CD4-positive, alpha-beta T cell treated with Interleukin-21 for 1 hour (primary cell): ENCODE measurements around the gene CTTNBP2NL.
"Not testable (repeated sequence)": the region's sequence is repeated elsewhere in the genome, so short reads cannot be mapped to it uniquely, and the experiment has no call there.

Experiments used
- DNase-seq: peaks from one replicate; pipeline ENCODE4 v3.0.0-alpha.2; 2020

CTTNBP2NL gene

DNA sequence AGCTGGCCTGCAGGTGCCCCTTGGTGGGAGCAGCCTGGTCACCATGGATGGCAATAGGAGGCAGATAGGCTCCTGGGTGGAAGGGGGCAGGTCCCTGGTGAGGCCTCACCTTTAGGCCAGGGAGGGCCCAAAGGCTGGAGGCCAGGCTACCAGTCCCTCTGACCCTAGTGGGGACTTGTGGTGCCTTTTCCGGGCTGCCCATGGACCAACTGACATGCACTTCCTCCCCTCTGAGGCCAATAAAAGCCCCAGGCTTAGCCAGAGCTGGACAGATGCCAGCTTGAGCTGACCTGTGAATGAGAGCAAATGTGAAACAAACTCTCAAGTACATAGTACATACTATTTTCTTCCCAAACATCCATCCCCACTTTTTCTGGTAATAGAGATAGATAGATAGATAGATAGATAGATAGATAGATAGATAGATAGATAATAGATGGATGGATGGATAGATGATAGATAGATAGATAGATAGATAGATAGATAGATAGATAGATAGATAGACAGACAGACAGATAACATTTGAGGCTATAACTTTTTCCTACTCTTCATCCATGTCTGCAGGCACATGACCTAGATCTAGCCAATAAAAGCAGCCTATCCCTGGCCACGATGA lies 9.2 kb upstream of the CTTNBP2NL start:
- no peak for DNase-seq

DNA sequence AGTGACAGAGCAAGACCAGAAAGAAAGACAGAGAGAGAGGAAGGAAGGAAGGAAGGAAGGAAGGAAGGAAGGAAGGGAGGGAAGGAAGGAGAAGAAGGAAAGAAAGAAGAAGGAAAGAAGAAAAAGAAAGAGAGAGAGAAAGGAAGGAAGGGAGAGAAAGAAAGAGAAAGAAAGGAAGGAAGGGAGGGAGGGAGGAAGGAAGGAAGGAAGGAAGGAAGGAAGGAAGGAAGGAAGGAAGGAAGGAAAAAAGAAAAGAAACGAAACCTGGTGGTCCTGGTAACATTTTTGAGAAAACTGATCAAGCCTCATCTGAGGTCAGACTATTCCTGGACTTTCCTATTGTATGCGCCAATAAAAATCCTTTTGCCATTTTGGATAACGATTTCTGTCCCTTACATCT lies 8.2 kb upstream of the CTTNBP2NL start:
- DNase-seq, result no peak

DNA sequence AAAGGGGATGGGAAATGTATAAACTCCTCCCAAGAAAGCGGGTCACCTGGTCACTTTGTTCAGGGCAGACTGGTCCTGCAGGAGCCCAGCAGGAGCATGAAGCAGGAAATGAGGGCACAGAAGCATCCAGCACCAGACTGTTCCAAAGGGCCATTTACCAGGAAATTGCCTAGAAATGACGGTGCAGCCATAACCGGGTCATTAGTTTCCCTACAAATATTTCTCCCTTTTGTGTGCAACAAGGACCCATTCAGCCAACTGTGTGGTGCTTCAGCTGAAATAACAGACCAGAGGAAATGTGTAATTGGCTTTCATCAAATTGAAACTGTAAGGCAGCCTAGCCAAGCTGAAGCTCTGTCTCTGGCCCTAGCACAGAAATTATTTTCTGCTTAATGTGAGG lies 7.6 kb upstream of the CTTNBP2NL start:
- no peak for DNase-seq

DNA sequence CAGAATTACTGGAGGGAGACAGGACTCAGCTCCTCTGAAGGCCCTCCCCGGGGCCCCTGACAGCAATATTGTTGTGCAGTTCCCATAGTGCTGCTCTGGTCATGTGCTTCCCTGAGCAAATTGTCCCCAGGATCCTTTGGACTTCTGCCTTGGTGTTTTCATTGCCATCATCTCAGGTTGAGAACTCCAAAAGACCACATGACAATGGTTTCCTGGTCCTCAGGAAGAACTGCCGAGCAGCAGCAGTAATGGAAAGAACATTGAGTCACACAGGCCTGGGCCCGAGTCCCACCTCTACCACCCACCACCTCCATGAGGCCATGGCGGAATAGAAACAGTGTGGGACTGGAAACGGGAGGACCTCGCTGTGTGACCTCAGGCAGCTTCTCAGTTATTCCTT lies 6.3 kb upstream of the CTTNBP2NL start:
- no peak for DNase-seq

DNA sequence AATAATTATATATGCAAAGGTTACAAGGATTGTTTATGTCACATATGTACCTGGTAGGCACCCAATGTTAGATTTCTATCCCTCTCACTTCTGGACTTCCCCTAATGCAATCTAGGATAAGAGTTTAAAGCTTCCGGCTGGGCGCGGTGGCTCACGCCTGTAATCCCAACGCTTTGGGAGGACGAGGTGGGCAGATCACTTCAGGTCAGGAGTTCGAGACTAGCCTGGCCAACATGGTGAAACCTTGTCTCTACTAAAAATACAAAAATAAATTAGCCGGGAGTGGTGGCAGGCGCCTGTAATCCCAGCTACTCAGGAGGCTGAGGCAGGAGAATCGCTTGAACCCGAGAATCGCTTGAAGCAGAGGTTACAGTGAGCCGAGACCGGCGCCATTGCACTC lies 5.7 kb upstream of the CTTNBP2NL start:
- not testable (repeated sequence) for DNase-seq

DNA sequence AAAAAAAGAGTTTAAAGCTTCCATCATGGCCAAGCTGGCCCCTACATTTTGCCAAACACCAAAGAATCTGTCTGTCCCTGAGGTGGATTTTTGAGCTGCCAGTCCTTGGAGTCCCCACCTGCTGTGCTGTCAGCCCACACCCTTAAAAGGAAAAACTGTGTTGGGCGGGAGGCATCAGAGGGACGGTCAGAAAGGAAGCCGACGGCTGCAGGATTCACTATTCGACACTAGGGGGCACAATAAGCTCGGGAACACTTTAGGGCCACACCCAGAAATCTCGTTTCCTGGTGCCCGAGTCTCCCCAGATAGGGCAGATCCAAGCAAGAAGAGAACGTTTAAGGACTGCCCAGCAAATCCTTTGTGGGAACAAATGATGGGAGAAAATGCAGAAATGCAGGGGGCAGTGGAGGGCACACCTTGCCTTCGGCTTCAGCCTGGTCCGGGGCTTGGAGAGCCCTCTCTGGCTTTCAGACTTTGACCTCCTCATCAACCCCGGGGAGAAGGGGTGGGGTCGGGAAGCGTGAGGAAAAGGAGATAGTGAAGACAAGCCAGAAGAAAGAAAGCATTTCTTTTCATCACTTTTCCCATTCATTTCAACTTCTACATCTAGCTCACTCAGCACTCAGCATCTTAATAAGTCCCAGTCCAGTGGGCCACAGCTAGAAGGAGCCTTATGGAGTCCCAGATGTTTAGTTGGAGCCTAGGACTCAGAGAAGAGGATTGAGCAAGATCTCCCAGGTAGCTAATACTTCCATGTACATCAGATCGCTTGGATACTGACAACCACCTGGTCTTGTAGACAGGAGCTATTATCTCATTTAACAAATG lies 5.0 kb upstream of the CTTNBP2NL start:
- DNase-seq, result peak; percentile 86

DNA sequence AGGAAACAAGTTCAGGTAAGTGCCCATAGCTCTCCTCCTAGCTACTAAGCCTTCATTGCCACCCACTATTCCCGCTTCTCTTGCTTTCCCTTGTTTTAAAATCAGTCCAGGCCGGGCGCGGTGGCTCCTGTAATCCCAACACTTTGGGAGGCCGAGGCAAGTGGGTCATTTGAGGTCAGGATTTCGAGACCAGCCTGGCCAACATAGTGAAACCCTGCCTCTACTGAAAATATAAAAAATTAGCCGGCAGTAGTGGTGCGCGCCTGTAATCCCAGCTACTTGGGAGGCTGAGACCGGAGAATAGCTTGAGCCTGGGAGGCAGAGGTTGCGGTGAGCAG lies 4.4 kb upstream of the CTTNBP2NL start:
- no peak for DNase-seq

DNA sequence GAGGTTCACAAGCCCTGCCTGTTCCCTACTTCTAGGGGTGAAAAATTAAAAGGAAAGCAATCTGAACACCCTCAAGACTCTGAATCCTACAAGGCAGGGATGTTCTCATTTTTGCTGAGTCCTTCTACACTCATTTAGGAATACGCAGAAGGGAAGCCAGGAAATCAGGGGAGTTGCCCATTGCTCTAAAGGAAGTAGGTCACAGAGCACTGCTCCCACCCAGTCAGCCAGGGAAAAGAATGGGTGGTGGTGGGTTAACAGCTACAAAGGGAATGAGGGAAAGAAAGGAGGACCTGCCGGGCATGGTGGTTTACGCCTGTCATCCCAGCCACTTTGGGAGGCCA lies 2.4 kb upstream of the CTTNBP2NL start:
- no peak for DNase-seq

DNA sequence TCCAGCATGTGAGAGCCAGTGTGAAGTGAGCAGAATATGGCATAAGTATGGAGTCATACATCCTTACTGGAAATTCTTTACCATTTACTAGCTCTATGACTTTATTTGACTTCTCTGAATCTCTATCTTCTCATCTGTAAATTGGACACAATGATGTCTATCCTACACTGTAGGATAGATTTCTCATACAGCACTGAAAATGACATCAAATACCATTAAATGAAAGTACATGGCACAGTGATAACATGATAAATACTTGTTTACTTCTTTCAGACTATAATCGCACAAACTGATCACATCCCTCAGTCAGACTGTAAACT lies 1.3 kb upstream of the CTTNBP2NL start:
- no peak for DNase-seq

DNA sequence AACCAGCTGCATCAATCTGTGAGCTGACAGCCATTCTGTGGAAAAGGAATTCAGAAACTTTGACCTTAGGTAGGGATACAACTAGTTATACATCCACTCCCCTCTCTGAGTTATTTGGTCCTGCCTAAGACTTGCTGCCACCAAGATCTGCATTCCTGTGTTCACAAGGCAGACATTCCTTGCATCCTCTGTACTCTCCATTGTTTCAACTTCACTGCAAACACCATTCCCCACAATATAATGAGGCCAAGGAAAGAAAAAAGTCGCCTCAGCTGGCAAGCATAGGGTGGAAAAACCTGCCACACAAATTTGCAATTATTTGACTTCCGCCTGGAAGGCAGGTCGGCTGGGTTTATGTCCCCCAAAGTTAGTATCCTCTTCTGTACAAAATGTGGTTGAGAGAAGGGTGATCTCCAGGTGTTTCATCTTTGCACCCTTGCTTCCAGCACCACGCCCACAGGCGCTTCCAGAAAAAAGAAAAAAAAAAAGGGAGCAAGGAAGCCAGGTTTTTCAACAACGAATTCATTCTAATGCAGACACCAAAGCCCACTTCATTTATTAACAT lies 676 bp upstream of the CTTNBP2NL start:
- DNase-seq, result no peak

DNA sequence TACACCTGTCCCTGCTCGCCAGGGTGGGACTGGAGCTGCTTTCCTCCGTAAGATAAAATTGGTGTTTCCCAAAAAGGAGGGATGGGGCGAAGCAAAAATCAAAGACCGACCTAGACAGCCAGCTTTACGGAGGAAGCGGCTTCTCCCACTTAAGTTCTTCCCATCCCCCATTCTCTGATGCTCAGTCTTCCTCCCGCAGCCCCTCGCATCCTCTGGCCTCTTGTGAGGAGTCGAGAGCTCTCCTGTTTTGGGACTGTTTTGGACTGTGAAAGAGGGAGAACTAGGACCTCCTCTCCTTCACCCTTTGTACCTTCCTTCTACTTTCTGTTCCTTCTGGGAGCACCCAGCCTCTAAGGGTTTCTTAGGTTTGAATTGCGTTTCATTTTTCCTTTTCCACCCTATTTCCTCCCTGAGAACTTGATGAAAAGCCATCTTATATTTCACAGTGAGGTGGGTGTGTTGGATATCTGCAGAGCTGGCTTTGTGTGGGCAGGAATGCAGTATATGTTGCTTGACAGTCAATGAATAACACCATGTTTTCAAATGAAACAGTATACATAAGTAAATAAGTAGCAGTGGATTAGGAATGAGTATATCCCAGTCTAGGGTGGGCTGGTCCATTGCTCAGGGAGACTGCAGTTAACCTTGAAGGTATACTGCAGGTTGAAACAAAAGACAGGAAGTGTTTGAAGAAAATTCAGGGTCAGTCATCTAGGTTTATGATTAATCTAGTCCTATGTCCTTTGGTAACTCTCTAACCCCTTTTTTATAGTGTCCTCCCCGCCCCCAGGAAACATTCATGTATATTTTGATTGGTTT lies 848 bp downstream of the CTTNBP2NL start:
- no peak for DNase-seq

DNA sequence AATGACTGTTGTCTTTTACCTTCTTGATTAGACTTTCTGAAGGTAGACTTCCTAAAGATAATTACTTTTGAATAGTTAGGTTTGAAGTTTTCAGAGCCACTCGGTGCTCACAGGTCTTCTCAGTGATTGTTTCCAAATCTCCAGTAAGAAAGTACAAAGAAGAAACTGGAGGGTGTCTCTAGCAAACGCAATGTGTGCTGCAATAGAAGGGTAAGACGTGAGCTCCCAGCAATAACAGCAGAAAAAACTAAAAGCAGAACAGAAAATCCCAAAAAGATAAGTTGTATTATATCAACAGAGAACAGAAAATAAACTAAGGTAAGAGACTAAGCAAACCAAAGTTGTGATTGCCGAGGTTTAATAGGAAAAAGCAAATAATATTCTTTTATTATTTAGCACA lies 1.8 kb downstream of the CTTNBP2NL start:
- DNase-seq, result no peak

DNA sequence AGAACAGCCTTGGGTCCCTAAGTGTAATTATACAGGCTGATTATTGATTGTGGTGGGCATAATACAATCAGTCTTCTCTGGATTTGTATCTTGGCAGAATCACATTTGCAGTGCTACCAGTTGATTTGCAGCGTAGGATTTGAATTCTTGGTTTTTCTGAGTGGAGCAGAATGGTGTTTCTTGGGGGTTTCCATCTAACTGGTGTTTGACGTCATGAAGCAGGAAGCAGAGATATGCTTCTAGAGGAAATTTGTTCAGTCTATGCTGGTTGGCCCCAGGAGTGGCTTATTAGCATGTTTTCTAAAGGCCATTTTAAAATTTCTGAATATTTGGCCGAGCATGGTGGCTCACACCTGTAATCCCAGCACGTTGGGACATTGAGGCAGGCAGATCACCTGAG lies 3.4 kb downstream of the CTTNBP2NL start:
- DNase-seq, result no peak

DNA sequence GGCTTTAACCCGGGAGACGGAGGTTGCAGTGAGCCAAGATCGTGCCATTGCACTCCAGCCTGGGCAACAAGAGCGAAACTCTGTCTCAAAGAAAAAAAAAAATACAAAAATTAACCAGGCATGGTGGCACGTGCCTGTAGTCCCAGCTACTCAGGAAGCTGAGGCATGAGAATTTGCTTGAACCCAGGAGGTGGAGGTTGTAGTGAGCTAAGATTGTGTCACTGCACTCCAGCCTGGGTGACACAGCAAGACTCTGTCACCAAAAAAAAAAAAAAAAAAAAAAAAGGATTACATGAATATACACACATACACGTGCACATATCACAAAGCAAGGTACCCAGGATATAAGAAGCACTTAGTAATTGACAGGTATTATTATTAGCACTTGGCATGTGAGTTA lies 4.7 kb downstream of the CTTNBP2NL start:
- not testable (repeated sequence) for DNase-seq

DNA sequence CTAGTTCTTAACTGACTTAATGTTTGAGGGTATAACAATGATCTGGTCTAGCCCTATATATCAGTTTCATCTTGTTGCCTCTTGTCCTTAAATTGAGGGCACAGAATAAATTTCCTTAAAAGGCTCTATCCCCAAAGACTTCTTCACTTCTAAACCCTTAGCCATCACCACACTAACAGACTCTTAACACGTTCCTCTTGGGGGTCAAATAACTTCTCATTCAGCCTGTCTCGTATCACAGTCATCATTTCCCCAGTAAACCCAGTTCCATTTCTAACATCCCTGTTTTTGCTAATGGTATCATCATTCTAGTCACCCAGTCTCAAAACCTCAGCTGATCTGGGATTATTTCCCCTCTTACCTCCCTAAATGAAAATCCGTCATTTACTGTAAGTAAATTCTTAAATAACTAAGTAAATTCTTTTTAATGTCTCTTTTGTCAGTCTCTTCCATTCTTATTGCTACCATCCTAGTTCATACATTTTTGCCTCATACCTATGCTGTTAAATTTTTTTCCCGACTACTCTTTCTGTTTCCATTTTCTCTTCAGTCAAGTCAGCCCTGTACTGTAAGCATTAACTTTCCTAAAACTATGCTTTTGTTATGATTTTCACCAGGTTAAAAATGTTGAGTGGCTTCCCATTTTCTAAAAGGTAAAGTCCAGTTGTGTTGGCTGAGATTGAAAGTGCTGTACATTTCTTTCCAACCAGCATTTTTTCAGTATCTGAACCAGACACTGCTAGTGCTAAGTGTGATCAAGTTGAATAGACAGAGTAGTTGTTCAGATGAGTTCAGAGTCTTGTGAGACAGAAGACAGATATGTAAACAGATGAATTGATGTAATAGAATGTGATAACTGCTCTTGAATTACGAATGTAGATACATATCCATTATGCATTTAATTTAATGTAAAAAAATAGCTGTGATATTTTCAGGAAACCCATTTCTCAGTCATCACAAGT lies 6.9 kb downstream of the CTTNBP2NL start:
- DNase-seq, result no peak

DNA sequence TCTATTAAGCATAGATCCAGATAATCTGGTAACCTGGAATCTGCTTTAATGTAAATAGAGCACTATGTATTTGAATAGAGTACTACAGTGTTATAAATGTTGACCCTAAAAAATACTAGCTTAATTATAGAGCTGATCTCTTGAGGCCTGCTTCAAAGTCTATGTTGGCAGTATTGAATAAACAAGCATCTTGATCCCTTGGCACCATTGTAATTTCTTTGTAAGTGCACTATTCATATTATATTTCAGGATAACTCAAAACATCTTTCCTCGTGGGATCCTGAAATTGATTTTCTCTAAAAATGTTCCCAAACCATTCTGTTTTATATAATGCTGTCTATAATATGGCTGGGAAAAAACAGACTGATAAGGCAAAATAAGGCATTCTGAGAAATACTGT lies 10.8 kb downstream of the CTTNBP2NL start:
- DNase-seq, result no peak

DNA sequence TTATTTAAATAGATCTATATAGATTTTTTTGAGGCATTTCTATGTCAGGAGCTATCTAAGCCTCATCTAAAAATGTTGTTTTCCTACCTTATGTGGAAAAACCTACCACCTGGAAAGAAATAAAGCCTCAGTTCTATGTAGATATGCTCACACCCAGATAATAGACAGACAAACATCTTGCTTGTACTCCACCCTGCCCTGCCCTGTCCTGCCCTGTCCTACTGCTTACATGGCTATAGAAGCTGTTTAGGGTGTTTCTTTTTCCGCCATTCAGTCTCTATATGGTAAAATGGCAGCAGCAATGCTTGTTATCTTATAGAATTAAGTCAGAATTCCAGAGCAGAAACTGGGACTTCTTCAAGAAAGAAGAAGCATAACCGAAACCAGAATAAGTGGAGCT lies 13.4 kb downstream of the CTTNBP2NL start:
- DNase-seq, result no peak

DNA sequence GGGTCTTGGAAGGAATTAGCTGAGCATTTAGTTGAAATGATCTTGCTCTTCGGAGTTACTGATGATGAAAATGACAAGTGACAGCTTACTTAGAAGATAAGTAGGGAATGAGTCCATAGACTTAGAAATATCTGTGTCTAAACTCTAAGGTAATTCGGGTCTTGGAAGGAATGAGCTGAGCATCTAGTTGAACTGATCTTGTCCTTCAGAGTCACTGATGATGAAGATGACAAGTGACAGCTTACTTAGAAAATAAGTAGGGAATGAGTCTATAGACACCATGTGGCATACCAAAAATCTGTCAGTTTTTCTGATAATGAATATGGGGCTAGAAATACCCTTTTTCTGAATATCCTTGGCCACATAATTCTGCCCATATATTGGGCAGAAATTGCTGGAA lies 14.7 kb downstream of the CTTNBP2NL start:
- DNase-seq, result no peak

DNA sequence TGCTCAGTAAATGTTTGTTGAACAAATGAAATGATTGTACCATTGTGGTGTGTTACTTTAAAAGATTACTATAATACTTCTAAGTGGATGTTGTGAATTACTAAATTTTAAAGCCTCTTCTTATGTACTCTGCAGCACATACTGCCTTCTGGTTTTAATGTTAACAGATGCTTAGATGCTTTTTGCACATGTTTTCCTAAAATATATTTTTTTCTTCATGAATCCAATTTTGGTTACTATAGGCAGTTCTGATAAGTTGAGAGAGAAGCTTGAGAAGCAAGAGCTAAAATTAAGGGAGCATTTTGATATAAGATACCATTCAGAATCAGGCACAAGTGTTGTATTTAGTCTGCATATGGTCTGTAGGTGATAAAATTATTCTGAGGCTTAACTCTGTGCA lies 21.3 kb downstream of the CTTNBP2NL start:
- DNase-seq, result no peak

DNA sequence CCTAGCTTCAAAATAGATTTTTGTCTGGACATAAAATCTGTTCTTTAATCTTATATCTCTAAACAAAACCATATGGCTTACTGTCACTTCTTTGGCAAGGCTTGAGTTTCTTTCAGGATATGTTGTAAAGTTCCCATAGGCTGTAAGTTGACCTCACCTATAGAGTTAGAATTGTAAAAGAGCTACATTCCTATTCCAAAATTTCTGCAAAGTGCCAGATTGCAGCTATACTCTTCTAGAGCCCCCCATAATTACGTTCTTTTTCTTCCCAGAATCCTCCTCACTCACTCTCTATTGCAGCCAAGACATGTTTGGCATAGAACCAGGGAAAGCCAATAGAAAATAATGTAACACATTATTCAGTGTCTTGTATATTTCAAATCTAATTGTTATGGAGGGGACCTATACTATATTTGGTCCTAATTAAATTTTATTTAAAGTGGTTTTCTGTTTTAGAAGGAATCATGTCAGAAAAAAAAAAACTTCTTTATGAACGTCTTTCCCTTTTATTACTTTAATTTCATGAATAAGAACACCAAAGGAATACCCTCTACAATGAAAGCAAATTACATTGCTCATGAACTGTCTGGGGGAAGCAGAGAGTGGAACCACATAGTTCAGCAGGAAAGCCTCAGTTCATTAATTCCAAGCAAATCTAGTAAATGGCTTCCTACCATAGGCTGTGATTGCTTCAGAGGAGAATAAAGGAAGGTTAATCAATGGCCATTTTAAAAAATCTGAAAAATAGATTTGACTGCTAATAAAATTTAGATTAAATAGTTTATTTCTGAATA lies 22.3 kb downstream of the CTTNBP2NL start:
- DNase-seq, result no peak

DNA sequence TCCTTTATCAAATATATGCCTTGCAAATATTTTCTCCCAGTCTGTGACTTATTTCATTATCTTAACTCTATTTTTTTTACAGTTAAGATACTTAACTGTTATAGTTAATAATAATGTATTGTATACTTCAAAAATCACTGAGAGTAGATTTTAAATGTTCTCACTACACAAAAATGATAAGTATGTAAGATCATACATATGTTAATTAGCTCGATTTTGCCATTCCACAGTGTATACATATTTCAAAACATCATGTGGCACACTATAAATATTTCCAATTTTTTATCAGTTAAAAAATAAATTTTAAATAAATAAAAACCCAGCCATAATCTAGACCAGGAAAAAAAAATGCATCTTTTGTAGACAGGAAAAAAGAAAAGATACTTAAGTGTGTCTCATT lies 27.2 kb downstream of the CTTNBP2NL start:
- DNase-seq, result no peak

DNA sequence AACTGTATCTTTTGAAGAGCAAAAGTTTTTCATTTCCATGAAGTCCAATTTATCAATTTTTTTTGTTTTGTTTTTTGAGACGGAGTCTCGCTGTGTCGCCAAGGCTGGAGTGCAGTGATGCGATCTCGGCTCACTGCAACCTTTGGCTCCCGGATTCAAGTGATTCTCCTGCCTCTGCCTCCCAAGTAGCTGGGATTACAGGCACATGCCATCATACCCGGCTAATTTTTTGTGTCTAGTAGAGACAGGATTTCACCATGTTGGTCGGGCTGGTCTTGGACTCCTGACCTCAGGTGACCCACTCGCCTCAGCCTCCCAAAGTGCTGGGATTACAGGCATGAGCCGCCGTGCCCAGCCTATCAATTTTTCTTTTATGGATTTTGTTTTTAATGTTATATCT lies 27.7 kb downstream of the CTTNBP2NL start:
- not testable (repeated sequence) for DNase-seq
